Measurements from ENCODE around the gene OLA1.

The OLA1 gene

GRCh38 chr2:174066871-174067270 is 181.5 kb downstream of the OLA1 start:
- no peak for DNase-seq (ENCODE audit: low read depth in 2 of 2)

DNA sequence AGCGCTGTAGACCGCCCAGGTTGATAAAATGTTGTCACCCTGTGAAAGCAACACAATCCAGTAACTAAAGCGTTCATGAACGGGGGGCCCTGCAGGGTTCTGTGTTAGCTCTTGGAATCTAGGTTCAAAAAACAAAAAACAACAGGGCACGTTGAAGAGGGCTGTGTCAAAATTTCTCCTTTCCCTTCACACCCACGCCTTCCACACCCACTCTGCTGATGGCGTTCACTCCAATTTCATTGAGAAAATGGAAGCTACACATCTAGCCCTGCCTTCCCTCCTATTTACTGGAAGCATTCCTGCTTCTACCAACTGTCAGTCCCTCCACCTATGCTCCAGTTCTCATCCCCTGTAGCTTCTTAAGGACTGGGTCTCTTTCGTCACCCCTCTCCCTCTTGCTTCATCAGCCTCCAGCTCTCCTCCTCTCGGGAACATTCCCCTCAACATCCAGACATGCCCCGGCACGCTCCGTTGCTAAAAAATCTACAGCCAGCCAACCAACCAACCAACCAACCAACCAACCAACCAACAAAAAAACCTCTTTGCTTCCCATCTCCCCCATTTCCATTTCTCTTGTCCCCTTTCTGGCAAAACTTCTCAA is 184.7 kb downstream of the OLA1 start:
- no peak for DNase-seq (ENCODE audit: low read depth in 2 of 2)

- DNase-seq (ENCODE audit: low read depth in 2 of 2): no peak
These were observed 185.4 kb downstream of the OLA1 start for GRCh38 chr2:174062934-174063333.

- DNase-seq (ENCODE audit: low read depth in 2 of 2): no peak
These were observed 188.5 kb downstream of the OLA1 start for GRCh38 chr2:174059884-174060244.

GRCh38 chr2:174059178-174059883 is 189.0 kb downstream of the OLA1 start:
- no peak for DNase-seq (ENCODE audit: low read depth in 2 of 2)

- DNase-seq (ENCODE audit: low read depth in 2 of 2): no peak
These were observed 189.9 kb downstream of the OLA1 start for GRCh38 chr2:174058456-174058855.

DNA sequence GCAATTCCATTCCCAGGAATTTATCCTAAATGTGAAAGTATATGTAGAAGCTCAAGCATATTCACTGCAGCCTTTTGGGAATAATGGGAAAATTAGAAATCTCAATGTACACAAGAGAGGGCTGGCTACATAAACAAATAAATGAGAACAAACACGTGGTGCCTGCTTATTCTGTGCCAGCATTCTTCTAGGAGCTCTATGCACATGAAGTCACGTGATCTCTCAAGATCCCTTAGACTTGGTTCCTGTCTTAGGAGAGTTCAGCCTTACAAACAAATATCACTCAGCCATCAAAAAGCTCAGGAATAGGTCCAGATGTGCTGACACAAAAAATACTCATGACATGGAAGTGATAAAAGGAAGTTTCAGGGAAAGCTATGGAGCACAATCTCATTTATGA is 190.3 kb downstream of the OLA1 start:
- DNase-seq (ENCODE audit: low read depth in 2 of 2): no peak

- no peak for DNase-seq (ENCODE audit: low read depth in 2 of 2)
These were observed 193.4 kb downstream of the OLA1 start for GRCh38 chr2:174054926-174055325.

DNA sequence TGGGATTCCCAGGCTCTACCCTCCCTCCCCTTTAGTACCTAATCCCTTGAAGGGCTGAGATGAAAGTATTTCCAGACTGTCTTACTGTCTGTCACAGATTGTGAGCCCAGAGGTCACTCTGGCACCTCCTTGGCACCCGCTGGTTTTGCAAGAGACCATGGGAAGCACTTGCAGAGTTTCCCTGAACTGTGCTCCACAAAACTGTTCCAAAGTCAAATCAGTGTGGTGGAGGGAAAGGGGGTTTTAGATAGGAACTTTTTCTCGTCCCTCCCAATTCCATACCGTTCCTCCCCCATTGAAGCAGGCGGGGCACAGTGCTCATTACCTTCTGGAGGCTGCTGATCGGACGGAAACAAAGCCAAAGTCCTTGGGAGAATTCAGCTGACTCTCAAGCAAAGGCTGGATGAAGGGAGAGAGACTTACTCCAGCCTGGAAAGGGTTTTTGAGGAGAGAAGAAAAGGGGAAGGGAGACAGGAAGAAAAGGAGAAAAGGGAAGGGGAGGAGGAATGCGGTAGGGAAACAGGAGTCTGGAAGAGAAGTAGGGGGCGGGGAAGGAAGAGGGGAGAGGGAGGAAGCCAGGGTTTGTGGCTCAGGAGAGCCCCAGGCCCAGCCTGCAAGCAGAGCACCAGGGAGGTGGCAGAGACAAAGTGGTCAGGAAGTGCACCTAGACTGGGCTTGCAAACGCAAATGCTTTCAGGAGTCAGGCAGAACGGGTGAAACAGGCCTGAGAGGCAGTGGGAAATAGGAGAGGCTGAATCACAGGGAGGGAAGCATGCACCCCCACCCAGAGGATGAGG is 194.8 kb downstream of the OLA1 start:
- DNase-seq (ENCODE audit: low read depth in 2 of 2): no peak

GRCh38 chr2:174052584-174052976 is 195.8 kb downstream of the OLA1 start:
- DNase-seq (ENCODE audit: low read depth in 2 of 2): no peak

DNA sequence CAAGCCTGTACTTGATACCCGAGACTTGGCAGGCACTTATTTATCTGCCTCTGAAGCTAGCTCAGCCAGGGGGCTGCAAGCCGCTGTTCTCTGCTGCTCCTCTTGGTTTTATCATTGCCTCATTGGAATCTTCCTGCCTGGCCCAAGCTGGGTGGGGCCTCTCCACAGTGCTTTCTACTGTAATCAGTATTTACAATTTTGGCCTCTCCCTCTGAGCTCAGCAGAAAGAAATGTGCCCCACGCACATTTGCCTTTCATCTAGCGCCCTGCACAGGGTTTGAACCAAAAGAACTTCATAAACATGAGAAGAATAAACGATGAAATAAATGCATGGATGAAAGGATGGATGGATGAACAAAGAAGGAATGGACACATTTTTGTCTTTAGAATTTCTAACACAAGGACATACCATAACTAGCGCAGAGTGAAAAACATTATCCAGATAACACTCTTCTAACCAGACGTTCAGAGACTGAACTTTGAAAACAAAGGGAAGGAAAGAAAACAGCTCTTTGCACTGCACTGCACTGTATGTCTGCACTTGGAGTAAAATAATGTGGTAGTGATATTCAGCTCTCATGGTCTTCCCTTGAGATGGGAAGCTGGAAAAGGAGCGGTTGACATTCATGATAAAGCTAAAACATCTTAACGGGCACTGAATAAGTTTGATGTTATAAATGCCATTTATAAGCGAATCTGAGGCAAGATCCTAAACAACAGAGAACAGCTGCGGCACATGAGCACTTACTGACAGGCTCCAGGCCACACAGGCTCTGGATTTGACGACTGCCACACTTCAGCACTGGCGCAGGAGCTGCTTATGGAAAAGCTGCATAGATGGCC is 196.4 kb downstream of the OLA1 start:
- DNase-seq (ENCODE audit: low read depth in 2 of 2): no peak

GRCh38 chr2:174051068-174051467 is 197.3 kb downstream of the OLA1 start:
- DNase-seq (ENCODE audit: low read depth in 2 of 2): no peak

GRCh38 chr2:174049895-174050294 is 198.4 kb downstream of the OLA1 start:
- DNase-seq (ENCODE audit: low read depth in 2 of 2): no peak

- no peak for DNase-seq (ENCODE audit: low read depth in 2 of 2)
These were observed 200.1 kb downstream of the OLA1 start for GRCh38 chr2:174048243-174048642.

DNA sequence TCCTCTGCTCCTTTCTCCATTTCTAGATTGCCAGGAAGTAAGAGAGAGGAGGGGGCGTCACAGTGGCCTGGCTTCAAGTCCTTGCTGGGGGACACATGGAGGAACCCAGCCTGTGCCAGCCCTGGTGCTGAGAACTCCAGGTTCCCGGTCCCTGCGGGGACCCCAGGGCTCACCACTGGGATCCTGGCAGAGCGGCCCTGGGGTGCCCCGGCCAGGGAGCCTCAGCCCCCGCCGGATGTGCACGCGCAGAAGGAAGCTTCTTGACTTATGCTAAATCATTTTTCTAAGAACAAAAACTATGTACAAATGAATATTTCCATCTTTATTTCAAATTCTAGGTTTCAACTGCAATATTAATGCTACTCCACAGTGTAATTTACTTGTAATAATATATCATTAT is 200.6 kb downstream of the OLA1 start:
- DNase-seq (ENCODE audit: low read depth in 2 of 2): no peak

GRCh38 chr2:174046172-174046571 is 202.2 kb downstream of the OLA1 start:
- DNase-seq (ENCODE audit: low read depth in 2 of 2): no peak

DNA sequence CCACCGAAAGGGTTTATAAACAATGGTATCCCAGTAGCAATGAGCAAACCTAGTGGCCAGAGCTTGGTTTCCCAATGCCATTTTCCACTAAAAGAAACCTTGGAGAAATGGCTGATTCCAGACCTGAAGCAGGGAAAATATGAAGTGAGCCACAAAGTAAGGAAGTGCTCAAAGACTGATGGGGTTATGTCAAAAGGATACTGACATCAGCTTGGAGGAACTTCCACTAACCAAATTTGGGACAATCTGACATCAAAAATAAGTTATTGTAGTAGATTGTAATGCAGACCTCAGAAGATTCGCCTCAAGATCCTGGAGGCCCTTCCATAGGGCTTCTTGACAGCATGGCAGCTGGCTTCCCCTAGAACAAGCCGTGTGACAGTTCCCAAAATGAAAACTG is 203.8 kb downstream of the OLA1 start:
- DNase-seq (ENCODE audit: low read depth in 2 of 2): no peak

- DNase-seq (ENCODE audit: low read depth in 2 of 2): no peak
These were observed 208.0 kb downstream of the OLA1 start for GRCh38 chr2:174040417-174040701.

GRCh38 chr2:174039551-174040416 is 208.5 kb downstream of the OLA1 start:
- DNase-seq (ENCODE audit: low read depth in 2 of 2): peak; percentile 75 to 80

GRCh38 chr2:174038462-174038861 is 209.9 kb downstream of the OLA1 start:
- no peak for DNase-seq (ENCODE audit: low read depth in 2 of 2)

GRCh38 chr2:174036825-174037224 is 211.5 kb downstream of the OLA1 start:
- no peak for DNase-seq (ENCODE audit: low read depth in 2 of 2)
